Activated CD4-positive, alpha-beta memory T cell treated with anti-CD3 and anti-CD28 coated beads, Interleukin-2, amount 10 ng/mL, durations not matched to agents 7 days and 5 days (primary cell): Measurements from ENCODE around the gene TENM3. TPM values are rescaled to one million over a fixed set of nuclear protein-coding genes. Genes with fewer than 3 reads are reported as not detected.

Experiments used
- CTCF ChIA-PET: fragments of 350-600 bp; sonication (Branson Sonifier 250); formaldehyde crosslinking; loops from one replicate; lab custom pipeline; 2021; ENCODE audit warnings: antibody characterized with exemption, inconsistent platforms; lab: Charles Lee
- POLR2A ChIA-PET: fragments of 350-600 bp; sonication (Branson Sonifier 250); formaldehyde crosslinking; loops from one replicate; lab custom pipeline; 2021; ENCODE audit warnings: antibody characterized with exemption; lab: Charles Lee
- DNase-seq: peaks from one replicate; pipeline ENCODE4 v3.0.0-alpha.2; 2020
- H3K27ac Mint-ChIP-seq: one replicate; pipeline ENCODE4 v1.8.0; 2021; ENCODE audit warnings: mild to moderate bottlenecking, mixed read lengths
- H3K27me3 Mint-ChIP-seq: one replicate; pipeline ENCODE4 v1.8.0; 2021; ENCODE audit warnings: mixed read lengths
- H3K36me3 Mint-ChIP-seq: one replicate; pipeline ENCODE4 v1.8.0; 2021; ENCODE audit warnings: low read depth, mixed read lengths
- H3K4me1 Mint-ChIP-seq: one replicate; pipeline ENCODE4 v1.8.0; 2021; ENCODE audit warnings: mixed read lengths
- H3K4me3 Mint-ChIP-seq: one replicate; pipeline ENCODE4 v1.8.0; 2021; ENCODE audit warnings: mild to moderate bottlenecking, mixed read lengths
- H3K9me3 Mint-ChIP-seq: one replicate; pipeline ENCODE4 v1.8.0; 2021; ENCODE audit warnings: mixed read lengths
- total RNA-seq, 2 experiments: library from RNA; stranded (reverse); gene quantifications; one replicate each; pipeline ENCODE4 v1.2.3, GENCODE V29; 2021

The TENM3 gene
- total RNA-seq, 2 experiments from 2014 or later = not detected

GRCh38 chr4:182698212-182698611, 455.0 kb downstream of the TENM3 start:
- no peak overlapping the region for H3K4me3 Mint-ChIP-seq
- DNase-seq = no peak
- H3K9me3 Mint-ChIP-seq = no peaks in the 10 kb centered on the region
- ChIA-PET POLR2A (no interaction called here), CTCF (no interaction called here)
- H3K27ac Mint-ChIP-seq = no peak overlapping the region
- H3K27me3 Mint-ChIP-seq = no peaks in the 10 kb centered on the region
- H3K36me3 Mint-ChIP-seq = no peaks in the 10 kb centered on the region
- no peaks in the 10 kb centered on the region for H3K4me1 Mint-ChIP-seq

GRCh38 chr4:182699201-182699600, 456.0 kb downstream of the TENM3 start:
- no peaks in the 10 kb centered on the region for H3K4me1 Mint-ChIP-seq
- ChIA-PET CTCF (no interaction called here), POLR2A (no interaction called here)
- DNase-seq = no peak
- no peaks in the 10 kb centered on the region for H3K9me3 Mint-ChIP-seq
- H3K4me3 Mint-ChIP-seq = no peak overlapping the region
- H3K36me3 Mint-ChIP-seq = no peaks in the 10 kb centered on the region
- no peaks in the 10 kb centered on the region for H3K27me3 Mint-ChIP-seq
- H3K27ac Mint-ChIP-seq = no peak overlapping the region

GRCh38 chr4:182699795-182700194, 456.6 kb downstream of the TENM3 start:
- H3K27ac Mint-ChIP-seq = no peak overlapping the region
- H3K27me3 Mint-ChIP-seq = no peaks in the 10 kb centered on the region
- H3K36me3 Mint-ChIP-seq = no peaks in the 10 kb centered on the region
- H3K4me3 Mint-ChIP-seq = no peak overlapping the region
- H3K9me3 Mint-ChIP-seq = no peaks in the 10 kb centered on the region
- H3K4me1 Mint-ChIP-seq = no peaks in the 10 kb centered on the region
- ChIA-PET CTCF (no interaction called here), POLR2A (no interaction called here)
- no peak for DNase-seq

GRCh38 chr4:182700362-182701160, 457.4 kb downstream of the TENM3 start:
- no peak overlapping the region for H3K27ac Mint-ChIP-seq
- no peak overlapping the region for H3K4me3 Mint-ChIP-seq
- ChIA-PET CTCF (no interaction called here), POLR2A (no interaction called here)
- H3K27me3 Mint-ChIP-seq = no peaks in the 10 kb centered on the region
- no peaks in the 10 kb centered on the region for H3K9me3 Mint-ChIP-seq
- DNase-seq = no peak
- no peaks in the 10 kb centered on the region for H3K4me1 Mint-ChIP-seq
- H3K36me3 Mint-ChIP-seq = no peaks in the 10 kb centered on the region

DNA sequence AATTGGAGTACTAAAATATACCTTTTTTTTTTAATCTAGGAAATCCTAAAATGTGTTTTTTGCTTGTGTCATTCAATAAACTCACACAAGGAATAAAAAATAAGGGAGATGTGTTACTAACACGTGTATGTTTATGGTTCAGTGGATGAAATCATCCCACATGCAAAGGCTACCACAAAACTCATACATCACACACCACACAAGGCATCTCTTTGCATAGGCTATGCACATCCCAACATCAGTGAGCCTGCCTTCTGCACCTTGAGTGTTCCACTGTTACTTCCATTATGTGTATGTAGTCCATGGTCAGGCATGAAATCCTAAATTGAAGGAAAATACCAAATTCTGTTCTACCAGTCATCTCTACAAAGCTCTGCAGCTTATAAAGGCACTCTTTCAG, 460.9 kb downstream of the TENM3 start:
- Mint-ChIP-seq H3K27me3 (peaks cover 1% of the 10 kb centered on the region), H3K27ac (no peak overlapping the region), H3K4me1 (no peaks in the 10 kb centered on the region), H3K9me3 (no peaks in the 10 kb centered on the region), H3K4me3 (no peak overlapping the region), H3K36me3 (no peaks in the 10 kb centered on the region)
- ChIA-PET POLR2A (no interaction called here), CTCF (no interaction called here)
- DNase-seq = no peak

DNA sequence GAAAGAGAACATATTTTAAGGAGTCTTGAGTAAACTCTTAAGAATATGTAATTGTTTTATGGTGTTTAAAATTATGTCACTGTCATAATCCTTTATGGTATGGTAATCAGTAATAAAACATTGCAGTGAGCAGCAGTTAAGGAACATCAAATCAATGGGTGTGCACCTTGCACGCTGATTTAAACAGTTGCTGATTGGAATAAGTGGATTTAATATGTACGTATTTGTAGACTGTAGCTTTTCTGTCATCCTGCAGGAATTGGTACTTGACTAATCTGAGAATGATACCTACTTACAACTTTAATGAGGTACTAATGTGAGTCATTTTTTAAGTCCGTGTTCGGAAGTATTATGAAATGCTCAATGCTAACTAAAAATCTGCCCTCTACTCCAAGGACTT, 461.7 kb downstream of the TENM3 start:
- H3K36me3 Mint-ChIP-seq = no peaks in the 10 kb centered on the region
- no peak overlapping the region for H3K4me3 Mint-ChIP-seq
- no peaks in the 10 kb centered on the region for H3K9me3 Mint-ChIP-seq
- no peak overlapping the region for H3K27ac Mint-ChIP-seq
- POLR2A ChIA-PET = no interaction called here
- DNase-seq = no peak
- CTCF ChIA-PET = no interaction called here
- peaks cover 1% of the 10 kb centered on the region for H3K27me3 Mint-ChIP-seq
- no peaks in the 10 kb centered on the region for H3K4me1 Mint-ChIP-seq

- no peak overlapping the region for H3K4me3 Mint-ChIP-seq
- CTCF ChIA-PET = no interaction called here
- H3K36me3 Mint-ChIP-seq = no peaks in the 10 kb centered on the region
- H3K27me3 Mint-ChIP-seq = peaks cover 1% of the 10 kb centered on the region
- H3K9me3 Mint-ChIP-seq = no peaks in the 10 kb centered on the region
- no peaks in the 10 kb centered on the region for H3K4me1 Mint-ChIP-seq
- no peak for DNase-seq
- POLR2A ChIA-PET = no interaction called here
- no peak overlapping the region for H3K27ac Mint-ChIP-seq
Observed at GRCh38 chr4:182705389-182705788, 462.2 kb downstream of the TENM3 start.

DNA sequence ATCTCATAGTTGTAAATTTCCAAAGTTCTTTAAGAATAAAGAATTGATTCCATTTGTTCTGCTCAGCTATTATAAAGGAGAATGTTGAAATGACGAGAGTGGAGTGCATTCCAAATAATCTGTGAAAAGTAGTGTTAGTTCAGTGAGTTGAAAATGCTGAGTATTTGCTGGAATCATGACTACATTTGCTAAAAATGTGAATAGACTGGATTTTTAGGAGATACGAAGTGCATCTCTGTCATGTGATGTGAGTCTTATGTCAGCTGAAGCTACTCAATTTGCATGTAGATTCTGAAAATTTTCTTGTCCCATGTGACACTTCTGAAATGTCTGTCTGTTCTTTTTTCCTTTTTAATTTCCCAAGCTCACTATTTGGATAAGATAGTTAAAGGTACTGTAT, 468.0 kb downstream of the TENM3 start:
- ChIA-PET POLR2A (no interaction called here), CTCF (no interaction called here)
- Mint-ChIP-seq H3K9me3 (no peaks in the 10 kb centered on the region), H3K36me3 (no peaks in the 10 kb centered on the region), H3K27ac (no peak overlapping the region), H3K27me3 (peaks cover 3% of the 10 kb centered on the region), H3K4me1 (no peaks in the 10 kb centered on the region), H3K4me3 (no peak overlapping the region)
- no peak for DNase-seq

GRCh38 chr4:182715548-182715947, 472.3 kb downstream of the TENM3 start:
- Mint-ChIP-seq H3K9me3 (no peaks in the 10 kb centered on the region), H3K36me3 (no peaks in the 10 kb centered on the region), H3K27ac (no peak overlapping the region), H3K4me3 (no peak overlapping the region), H3K4me1 (no peaks in the 10 kb centered on the region), H3K27me3 (peaks cover 4% of the 10 kb centered on the region)
- POLR2A ChIA-PET = no interaction called here
- no peak for DNase-seq
- CTCF ChIA-PET = no interaction called here

DNA sequence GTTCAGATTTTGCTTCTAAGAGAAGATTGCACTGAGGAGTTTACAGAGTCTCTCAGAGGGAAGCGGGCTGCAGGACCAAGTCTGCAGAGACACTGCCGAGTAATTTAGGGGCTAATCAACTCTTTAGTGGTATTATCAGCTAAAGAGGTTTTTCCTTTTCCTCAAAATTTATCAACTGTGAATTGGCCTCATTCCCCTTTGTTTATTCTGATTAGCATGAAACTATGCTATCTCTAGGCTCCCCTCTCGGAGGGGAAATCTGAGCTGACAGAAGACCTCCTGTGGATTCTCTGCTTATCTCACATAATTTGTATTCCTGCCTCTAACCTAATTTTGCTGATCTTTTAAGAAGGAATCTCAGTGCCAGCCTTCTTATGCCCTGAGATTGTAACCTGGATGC, 473.0 kb downstream of the TENM3 start:
- H3K4me1 Mint-ChIP-seq = no peaks in the 10 kb centered on the region
- CTCF ChIA-PET = no interaction called here

GRCh38 chr4:182717788-182718583, 474.8 kb downstream of the TENM3 start:
- H3K27me3 Mint-ChIP-seq = peaks cover 8% of the 10 kb centered on the region
- H3K36me3 Mint-ChIP-seq = no peaks in the 10 kb centered on the region
- no peak for DNase-seq
- CTCF ChIA-PET = no interaction called here
- H3K9me3 Mint-ChIP-seq = no peaks in the 10 kb centered on the region
- H3K4me1 Mint-ChIP-seq = no peaks in the 10 kb centered on the region
- POLR2A ChIA-PET = no interaction called here
- no peak overlapping the region for H3K27ac Mint-ChIP-seq
- H3K4me3 Mint-ChIP-seq = no peak overlapping the region

More for the DNA sequence above, 473.0 kb downstream of the TENM3 start:
- Mint-ChIP-seq H3K4me3 (no peak overlapping the region), H3K36me3 (no peaks in the 10 kb centered on the region), H3K27me3 (peaks cover 4% of the 10 kb centered on the region), H3K9me3 (no peaks in the 10 kb centered on the region), H3K27ac (no peak overlapping the region)
- POLR2A ChIA-PET = no interaction called here
- DNase-seq = no peak

- CTCF ChIA-PET = no interaction called here
- POLR2A ChIA-PET = no interaction called here
- H3K27ac Mint-ChIP-seq = no peak overlapping the region
- no peaks in the 10 kb centered on the region for H3K36me3 Mint-ChIP-seq
- no peaks in the 10 kb centered on the region for H3K4me1 Mint-ChIP-seq
- H3K27me3 Mint-ChIP-seq = peaks cover 5% of the 10 kb centered on the region
- H3K4me3 Mint-ChIP-seq = no peak overlapping the region
- H3K9me3 Mint-ChIP-seq = no peaks in the 10 kb centered on the region
- no peak for DNase-seq
Observed at GRCh38 chr4:182724414-182724813, 481.2 kb downstream of the TENM3 start.

DNA sequence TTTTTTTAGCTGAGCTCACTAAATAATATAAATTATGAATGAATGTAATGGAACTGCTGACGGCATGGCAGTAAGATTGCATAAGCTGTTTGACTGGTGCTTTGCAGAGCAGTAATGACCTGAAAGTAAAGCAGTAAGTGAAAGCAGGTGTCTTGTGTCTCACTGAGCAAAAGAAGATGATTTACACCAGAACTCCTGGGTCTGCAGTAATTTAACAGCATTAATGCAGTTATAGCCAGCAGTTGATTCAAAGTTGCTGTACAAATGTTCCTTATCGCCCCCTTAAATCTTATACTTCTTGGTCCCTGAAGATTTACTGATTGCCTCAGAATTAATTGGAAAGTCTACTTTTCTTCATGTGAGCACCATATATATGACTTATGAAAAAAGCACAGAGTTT, 486.3 kb downstream of the TENM3 start:
- no peaks in the 10 kb centered on the region for H3K36me3 Mint-ChIP-seq
- no peaks in the 10 kb centered on the region for H3K9me3 Mint-ChIP-seq
- H3K27ac Mint-ChIP-seq = no peak overlapping the region
- no peaks in the 10 kb centered on the region for H3K4me1 Mint-ChIP-seq
- H3K27me3 Mint-ChIP-seq = peaks cover 2% of the 10 kb centered on the region
- CTCF ChIA-PET = no interaction called here
- no peak overlapping the region for H3K4me3 Mint-ChIP-seq
- POLR2A ChIA-PET = no interaction called here
- DNase-seq = no peak

- no peak for DNase-seq
- CTCF ChIA-PET = no interaction called here
- Mint-ChIP-seq H3K4me3 (no peak overlapping the region), H3K4me1 (no peaks in the 10 kb centered on the region), H3K9me3 (no peaks in the 10 kb centered on the region), H3K27ac (no peak overlapping the region), H3K36me3 (no peaks in the 10 kb centered on the region), H3K27me3 (peaks cover 2% of the 10 kb centered on the region)
- POLR2A ChIA-PET = no interaction called here
Observed at GRCh38 chr4:182730791-182731190, 487.6 kb downstream of the TENM3 start.
